BE2C (cell line): ENCODE measurements around the gene CYREN.

ENCODE experiments used
- DNase-seq: peaks from one replicate; pipeline ENCODE4 v3.0.0-alpha.2; 2020
- H3K27me3 ChIP-seq: fragments of 250-450 bp; sonication (Bioruptor Pico); 2 replicates; pipeline ENCODE4 v1.5.1; 2020; ENCODE audit warnings: mild to moderate bottlenecking
- H3K36me3 ChIP-seq: fragments of 250-450 bp; sonication (Bioruptor Pico); 2 replicates; pipeline ENCODE4 v1.5.1; 2020; ENCODE audit warnings: mild to moderate bottlenecking
- H3K4me1 ChIP-seq: fragments of 250-450 bp; sonication (Bioruptor Pico); 2 replicates; pipeline ENCODE4 v1.5.1; 2020
- H3K4me3 ChIP-seq: 2 replicates; pipeline ENCODE4 v1.5.1; 2011; ENCODE audit warnings: low read depth, low read length
- H3K9me3 ChIP-seq: fragments of 250-450 bp; sonication (Bioruptor Pico); 2 replicates; pipeline ENCODE4 v1.5.1; 2020
- TF ChIP-seq, protein P1 (sequence below): IDR thresholded peaks from 2 replicates; pipeline ENCODE4 v1.5.1; 2012; ENCODE audit warnings: mild to moderate bottlenecking, low read depth, low read length

CYREN gene

DNA sequence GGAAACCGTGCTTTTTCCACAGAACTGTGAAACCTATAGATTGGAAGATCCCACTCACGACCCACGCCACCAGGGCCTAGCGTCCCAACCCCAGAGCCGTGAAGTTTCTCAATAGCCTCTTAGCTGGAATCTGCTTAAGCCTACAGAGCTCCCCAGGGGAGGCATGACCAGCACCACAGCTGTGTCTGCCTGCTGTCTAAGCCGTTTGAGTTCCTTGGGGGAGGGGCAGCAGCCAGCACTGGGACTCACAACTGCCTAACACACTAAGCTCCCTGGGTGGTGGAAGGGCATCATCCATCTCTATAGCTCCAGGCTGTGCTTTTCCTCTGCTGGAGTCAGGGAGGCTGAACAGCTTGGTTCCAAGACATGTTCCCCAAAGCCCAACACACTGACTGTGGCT, 48.6 kb downstream of the CYREN start:
- no peaks in the 10 kb centered on the region for H3K36me3 ChIP-seq
- DNase-seq: no peak
- TF ChIP-seq, protein P1, sequence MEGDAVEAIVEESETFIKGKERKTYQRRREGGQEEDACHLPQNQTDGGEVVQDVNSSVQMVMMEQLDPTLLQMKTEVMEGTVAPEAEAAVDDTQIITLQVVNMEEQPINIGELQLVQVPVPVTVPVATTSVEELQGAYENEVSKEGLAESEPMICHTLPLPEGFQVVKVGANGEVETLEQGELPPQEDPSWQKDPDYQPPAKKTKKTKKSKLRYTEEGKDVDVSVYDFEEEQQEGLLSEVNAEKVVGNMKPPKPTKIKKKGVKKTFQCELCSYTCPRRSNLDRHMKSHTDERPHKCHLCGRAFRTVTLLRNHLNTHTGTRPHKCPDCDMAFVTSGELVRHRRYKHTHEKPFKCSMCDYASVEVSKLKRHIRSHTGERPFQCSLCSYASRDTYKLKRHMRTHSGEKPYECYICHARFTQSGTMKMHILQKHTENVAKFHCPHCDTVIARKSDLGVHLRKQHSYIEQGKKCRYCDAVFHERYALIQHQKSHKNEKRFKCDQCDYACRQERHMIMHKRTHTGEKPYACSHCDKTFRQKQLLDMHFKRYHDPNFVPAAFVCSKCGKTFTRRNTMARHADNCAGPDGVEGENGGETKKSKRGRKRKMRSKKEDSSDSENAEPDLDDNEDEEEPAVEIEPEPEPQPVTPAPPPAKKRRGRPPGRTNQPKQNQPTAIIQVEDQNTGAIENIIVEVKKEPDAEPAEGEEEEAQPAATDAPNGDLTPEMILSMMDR: no peak
- H3K4me1 ChIP-seq: no peaks in the 10 kb centered on the region
- no peaks in the 10 kb centered on the region for H3K9me3 ChIP-seq
- H3K27me3 ChIP-seq: peaks cover 9% of the 10 kb centered on the region; the same call in 1 of the 2 replicates
- H3K4me3 ChIP-seq: no peak overlapping the region

DNA sequence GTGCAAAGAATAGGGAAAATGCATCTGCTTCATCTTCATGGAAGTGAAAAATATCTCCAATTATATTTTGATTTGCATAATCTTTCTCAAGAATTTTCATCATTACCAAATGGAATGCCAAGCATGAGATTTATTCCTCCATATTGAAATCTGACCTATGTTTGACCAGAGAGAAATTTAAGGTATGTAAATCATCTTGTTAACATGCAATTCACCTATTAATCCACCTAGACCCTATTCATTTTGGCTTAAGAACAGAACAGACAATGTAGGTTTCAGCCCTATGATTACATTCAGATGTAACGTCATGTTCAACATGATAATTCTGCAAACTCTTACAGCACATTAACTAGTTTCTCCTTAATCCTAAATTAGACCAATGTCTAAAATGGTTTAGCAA, 53.4 kb downstream of the CYREN start:
- Histone ChIP-seq H3K9me3 (no peaks in the 10 kb centered on the region), H3K36me3 (no peaks in the 10 kb centered on the region), H3K4me1 (no peaks in the 10 kb centered on the region), H3K27me3 (no peaks in the 10 kb centered on the region; the same call in 1 of the 2 replicates), H3K4me3 (no peak overlapping the region)
- no peak for DNase-seq
- TF ChIP-seq, protein P1: no peak
